ENCODE results near the gene THRB.

DNA sequence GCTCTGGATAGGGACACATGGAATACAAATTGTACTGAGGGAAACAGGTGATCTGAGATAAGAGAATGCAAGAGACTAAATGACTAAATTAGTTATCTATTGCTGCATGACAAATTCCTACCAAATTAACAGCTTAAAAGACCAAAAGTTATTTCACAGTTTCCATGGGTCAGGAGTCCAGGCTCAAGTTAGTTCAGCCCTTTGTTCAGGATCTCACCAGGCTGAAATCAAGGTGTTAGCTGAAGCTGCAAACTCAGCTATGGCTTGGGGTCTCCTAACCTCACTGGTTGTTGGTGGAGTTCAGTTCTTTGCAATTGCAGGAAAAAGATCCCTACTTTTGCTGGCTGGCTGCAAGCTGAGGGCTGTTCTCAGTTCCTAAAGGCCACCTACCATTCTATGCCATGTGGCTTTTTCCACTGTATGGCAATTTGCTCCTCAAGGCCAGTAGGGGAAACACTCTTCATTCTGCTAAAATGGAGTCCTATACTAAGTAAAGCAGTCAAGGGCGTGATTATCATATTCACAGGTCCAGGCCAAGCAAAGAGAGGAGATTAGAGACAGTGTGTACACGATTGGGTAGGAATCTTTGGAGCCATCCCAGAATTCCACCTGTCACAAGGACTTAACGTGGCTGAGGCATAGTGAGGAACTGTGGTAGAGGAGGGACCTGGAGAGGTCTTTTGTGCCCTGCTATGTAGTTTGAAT, 53.7 kb downstream of the THRB start:
- TF ChIP-seq EP300 (IDR thresholded peaks at IDR 0.05) (no peak), CTCF (IDR thresholded peaks at IDR 0.05) (no peak), POLR2A (IDR thresholded peaks at IDR 0.05) (no peak), POLR2AphosphoS5 (IDR thresholded peaks at IDR 0.05) (no peak)
